Naive B cell (primary cell): Measurements from ENCODE around the gene ZNF672. TPM values are rescaled to one million over a fixed set of nuclear protein-coding genes. Genes with fewer than 3 reads are reported as not detected.

Source experiments
- ATAC-seq, 2 donors: fragments of 150-1000 bp; cut with Tn5 transposase; 2 replicates each; pipeline ENCODE4 v1.10.0; 2021; ENCODE audit warnings: low read depth in 2 of 2, mild to moderate bottlenecking in 2 of 2, moderate library complexity in 2 of 2
- DNase-seq: peaks from one replicate; pipeline ENCODE4 v3.0.0; 2022
- H3K27ac Mint-ChIP-seq, 6 donors: one replicate each; pipeline ENCODE4 v1.8.0; 2020 to 2022; ENCODE audit warnings: mild to moderate bottlenecking in 6 of 6, mixed read lengths in 6 of 6, moderate library complexity in 5 of 6, inconsistent platforms in 2 of 6
- H3K27me3 Mint-ChIP-seq, 3 donors: one replicate each; pipeline ENCODE4 v1.8.0; 2021 to 2022; ENCODE audit warnings: mixed read lengths in 3 of 3, mild to moderate bottlenecking in 1 of 3
- H3K36me3 Mint-ChIP-seq, 2 donors: one replicate each; pipeline ENCODE4 v1.8.0; 2020 to 2022; ENCODE audit warnings: mixed read lengths in 2 of 2, inconsistent platforms in 1 of 2, mild to moderate bottlenecking in 1 of 2
- H3K4me1 Mint-ChIP-seq, 3 donors: one replicate each; pipeline ENCODE4 v1.8.0; 2020 to 2022; ENCODE audit warnings: mixed read lengths in 3 of 3, inconsistent platforms in 1 of 3, mild to moderate bottlenecking in 1 of 3, moderate library complexity in 1 of 3
- H3K4me3 Mint-ChIP-seq, 8 donors: one replicate each; pipeline ENCODE4 v1.8.0; 2020 to 2022; ENCODE audit warnings: mild to moderate bottlenecking in 8 of 8, mixed read lengths in 8 of 8, moderate library complexity in 8 of 8, inconsistent platforms in 2 of 8
- H3K9me3 Mint-ChIP-seq, 7 donors: one replicate each; pipeline ENCODE4 v1.8.0; 2020 to 2022; ENCODE audit warnings: mixed read lengths in 7 of 7, mild to moderate bottlenecking in 5 of 7, inconsistent platforms in 2 of 7, moderate library complexity in 1 of 7
- polyA plus RNA-seq, 6 donors: library from polyadenylated mRNA; unstranded; fragments of 300-500 nt; fragmentation: Illumina TruSeq; gene quantifications; one replicate each; pipeline ENCODE4 v1.2.3, GENCODE V29; 2021; ENCODE audit warnings: low read depth in 6 of 6

ZNF672 gene
- polyA plus RNA-seq, 6 donors from 2014 or later = 31.7 to 61.5 (median 41.1) TPM

DNA sequence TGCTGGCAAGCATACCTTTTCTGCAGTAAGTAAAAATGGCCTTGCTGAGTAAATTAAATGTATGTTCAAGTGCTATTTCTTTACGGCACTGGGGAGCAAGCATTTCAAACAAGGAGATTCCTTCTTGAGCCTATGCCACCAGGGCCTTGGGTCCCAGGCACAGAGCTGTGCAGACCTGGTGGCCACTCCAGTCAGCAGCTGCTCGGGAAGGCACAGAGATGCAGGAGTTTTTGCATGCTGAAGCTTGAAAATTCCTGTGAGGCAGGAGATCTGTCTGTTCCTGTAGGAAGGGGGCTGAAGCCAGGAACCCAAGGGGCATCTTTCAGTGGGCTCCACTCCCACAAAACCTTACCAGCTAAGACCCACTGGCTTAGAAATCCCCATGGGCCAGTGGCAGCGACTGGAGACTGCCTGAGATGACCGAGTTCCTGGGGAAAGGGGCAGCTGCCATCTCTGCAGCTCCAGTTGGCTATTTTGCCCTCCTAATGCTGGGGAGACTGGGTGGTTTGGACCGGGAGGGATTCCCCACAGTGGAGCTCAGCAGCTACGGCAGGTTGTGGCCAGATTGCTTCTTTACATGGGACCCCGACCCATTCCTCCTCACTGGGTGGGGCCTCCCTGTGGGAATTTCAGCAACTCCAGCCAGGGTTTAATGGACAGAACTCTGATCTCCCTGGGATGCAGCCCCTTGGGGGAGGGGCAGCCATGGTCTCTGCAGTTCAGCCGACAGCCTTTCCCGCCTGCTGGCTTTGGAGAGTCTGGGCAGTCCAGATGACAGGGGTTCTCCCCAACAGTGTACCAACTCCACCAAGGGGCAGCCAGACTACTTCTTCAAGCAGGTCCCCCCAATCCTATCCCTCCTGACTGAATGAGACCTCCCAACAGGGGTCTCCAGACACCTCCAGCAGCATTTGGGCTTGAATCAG, 59.7 kb downstream of the ZNF672 start:
- Mint-ChIP-seq H3K9me3 (peaks cover 0 to 1% (median 0%) of the 10 kb centered on the region in 7 donors), H3K27me3 (peaks cover 17 to 49% (median 19%) of the 10 kb centered on the region in 3 donors), H3K4me1 (peaks cover 0 to 1% (median 0%) of the 10 kb centered on the region in 3 donors), H3K27ac (no peak overlapping the region), H3K4me3 (no peak overlapping the region), H3K36me3 (no peaks in the 10 kb centered on the region)
- ATAC-seq = no peak
- no peak for DNase-seq

Other genes starting within 250 kb of the ZNF672 start
- gene OR2T10, start 240.5 kb upstream of the ZNF672 start, polyA plus RNA-seq = under 1 TPM in 3 of 6 donors, not detected in 3; 0.08 to 0.96 (median 0.36) TPM
- gene OR2T11, start 203.1 kb upstream of the ZNF672 start, polyA plus RNA-seq = under 1 TPM in 1 of 6 donors, not detected in 5; 0.18 TPM
- under 1 TPM in 2 of 6 donors, not detected in 4; 0.13 to 0.16 TPM for gene OR2T35, start 192.9 kb upstream of the ZNF672 start, polyA plus RNA-seq
- not detected for gene OR2T27, start 182.7 kb upstream of the ZNF672 start, polyA plus RNA-seq
- not detected for gene OR14I1, start 135.5 kb upstream of the ZNF672 start, polyA plus RNA-seq
- gene LYPD8, start 82.5 kb upstream of the ZNF672 start, polyA plus RNA-seq = under 1 TPM in 1 of 6 donors, not detected in 5; 0.39 TPM
- gene SH3BP5L, start 12.3 kb upstream of the ZNF672 start, polyA plus RNA-seq = 1 to 10 TPM; 1.5 to 5.3 (median 2.8) TPM
- gene ZNF692, start 20.9 kb downstream of the ZNF672 start, polyA plus RNA-seq = 10 to 100 TPM in 1 of 6 donors, 1 to 10 TPM in 5; 3.1 to 16.1 (median 8.4) TPM
- gene PGBD2, start 68.0 kb downstream of the ZNF672 start, polyA plus RNA-seq = 10 to 100 TPM in 5 of 6 donors, 1 to 10 TPM in 1; 9.1 to 23.2 (median 17.7) TPM